ENCODE measurements around the gene TGM3.

DNA sequence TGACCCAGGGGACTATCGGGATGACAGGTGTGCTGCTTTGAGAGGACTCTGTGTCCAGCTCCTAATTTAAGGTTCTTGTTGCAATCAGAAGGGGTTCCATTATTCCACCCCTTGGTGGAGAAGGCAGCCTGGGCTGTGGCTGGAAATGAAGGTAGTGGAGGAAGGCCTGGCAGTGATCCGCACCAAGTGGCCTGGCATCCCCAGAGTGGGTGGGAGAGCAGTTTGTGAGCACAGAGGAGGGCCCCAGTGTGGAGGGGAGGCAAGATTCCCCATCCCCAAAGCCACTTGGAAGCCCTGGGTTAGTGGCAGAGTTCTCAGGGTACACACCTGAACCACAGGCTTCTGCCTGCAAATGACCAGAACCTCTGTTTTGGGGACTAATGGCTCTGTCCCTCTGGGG, 2.3 kb downstream of the TGM3 start:
- TF ChIP-seq, protein P1, sequence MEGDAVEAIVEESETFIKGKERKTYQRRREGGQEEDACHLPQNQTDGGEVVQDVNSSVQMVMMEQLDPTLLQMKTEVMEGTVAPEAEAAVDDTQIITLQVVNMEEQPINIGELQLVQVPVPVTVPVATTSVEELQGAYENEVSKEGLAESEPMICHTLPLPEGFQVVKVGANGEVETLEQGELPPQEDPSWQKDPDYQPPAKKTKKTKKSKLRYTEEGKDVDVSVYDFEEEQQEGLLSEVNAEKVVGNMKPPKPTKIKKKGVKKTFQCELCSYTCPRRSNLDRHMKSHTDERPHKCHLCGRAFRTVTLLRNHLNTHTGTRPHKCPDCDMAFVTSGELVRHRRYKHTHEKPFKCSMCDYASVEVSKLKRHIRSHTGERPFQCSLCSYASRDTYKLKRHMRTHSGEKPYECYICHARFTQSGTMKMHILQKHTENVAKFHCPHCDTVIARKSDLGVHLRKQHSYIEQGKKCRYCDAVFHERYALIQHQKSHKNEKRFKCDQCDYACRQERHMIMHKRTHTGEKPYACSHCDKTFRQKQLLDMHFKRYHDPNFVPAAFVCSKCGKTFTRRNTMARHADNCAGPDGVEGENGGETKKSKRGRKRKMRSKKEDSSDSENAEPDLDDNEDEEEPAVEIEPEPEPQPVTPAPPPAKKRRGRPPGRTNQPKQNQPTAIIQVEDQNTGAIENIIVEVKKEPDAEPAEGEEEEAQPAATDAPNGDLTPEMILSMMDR (optimal IDR thresholded peaks at IDR 0.05 in 1 of 3, IDR thresholded peaks at IDR 0.05 in 1 of 3, conservative IDR thresholded peaks at IDR 0.05 in 1 of 3; ENCODE audit: extremely low read depth in 1 of 3, insufficient read depth in 2 of 3, low read length in 3 of 3) = no peak
- no peak for TF ChIP-seq EZH2 (IDR thresholded peaks at IDR 0.05; ENCODE audit: low read length)
